HG02623 (cell line): ENCODE results near the gene TP53AIP1.

Experiments used
- ATAC-seq: cut with Tn5 transposase; IDR thresholded peaks from one replicate; pipeline ENCODE4 v1.9.1; 2021; ENCODE audit warnings: moderate library complexity; ENCODE audit not compliant: unreplicated experiment

Gene TP53AIP1, protein sequence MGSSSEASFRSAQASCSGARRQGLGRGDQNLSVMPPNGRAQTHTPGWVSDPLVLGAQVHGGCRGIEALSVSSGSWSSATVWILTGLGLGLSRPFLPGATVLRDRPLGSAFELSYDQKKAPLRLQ

DNA sequence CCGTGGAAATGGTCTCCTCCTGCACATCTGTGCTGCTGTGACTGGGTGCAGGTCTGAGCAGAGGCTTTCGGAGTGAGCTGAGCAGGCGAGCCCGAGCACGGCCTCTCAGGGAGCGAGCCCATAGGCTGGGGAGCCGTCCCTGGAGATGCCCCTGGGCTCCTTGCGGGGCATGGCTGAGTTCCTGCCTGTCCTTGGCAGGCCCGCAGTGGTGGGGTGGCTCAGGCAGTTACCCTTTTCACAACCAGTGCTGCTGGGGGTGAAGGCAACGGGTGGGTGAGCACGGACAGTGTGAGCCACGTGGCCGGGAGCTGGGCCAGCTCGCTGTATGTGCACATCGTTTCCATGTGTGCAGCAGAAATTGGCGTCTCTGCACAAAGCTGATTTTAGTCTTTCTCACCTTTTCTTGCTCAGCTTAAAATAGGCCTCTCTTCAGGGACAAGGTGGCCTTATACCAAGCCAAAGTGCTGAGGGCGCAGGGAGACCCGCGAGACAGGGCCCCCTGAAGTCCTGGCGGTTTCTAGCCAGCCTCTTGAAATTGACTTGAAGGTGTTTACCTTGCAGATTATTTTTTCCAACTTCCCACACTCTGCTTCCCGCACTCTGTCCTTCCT, at the start of gene TP53AIP1:
Gene TP53AIP1, minus strand, starts transcription at position 55 of the 611 bp plus-strand sequence. CDS start 5,053 bp downstream, outside the sequence.
- ATAC-seq: no peak

DNA sequence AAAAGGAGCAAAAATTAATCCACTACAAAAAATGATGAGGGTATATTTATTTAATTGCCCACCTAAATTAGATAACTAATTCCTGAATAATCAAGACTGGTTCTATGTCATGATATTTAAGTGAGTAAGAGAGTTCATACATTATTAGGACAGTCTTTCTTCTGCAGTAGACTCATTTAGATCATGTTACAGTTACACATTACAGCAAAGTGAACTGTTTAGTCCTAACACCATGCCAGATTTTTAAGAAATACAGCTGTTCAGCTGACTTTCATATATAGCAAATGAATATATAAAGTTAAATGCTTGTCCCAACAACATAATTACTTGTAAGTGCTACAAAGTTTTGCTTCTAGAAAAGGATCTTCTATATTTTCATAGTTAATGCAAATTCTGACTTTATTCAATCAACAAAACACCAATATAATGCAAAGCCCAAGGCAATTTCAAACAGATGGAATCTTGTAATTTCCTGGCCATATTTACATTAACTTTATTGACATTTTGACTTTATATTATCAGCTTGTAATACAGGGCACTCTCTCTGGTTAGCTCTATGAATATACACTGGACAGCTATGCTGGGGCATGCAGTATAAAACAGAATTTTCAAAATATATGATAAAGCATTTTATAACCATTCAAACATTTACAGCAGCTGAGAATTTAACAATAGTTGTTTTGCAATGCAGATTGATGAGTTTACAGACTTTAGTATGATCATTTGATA, 45.7 kb upstream of the TP53AIP1 start:
- ATAC-seq: no peak

DNA sequence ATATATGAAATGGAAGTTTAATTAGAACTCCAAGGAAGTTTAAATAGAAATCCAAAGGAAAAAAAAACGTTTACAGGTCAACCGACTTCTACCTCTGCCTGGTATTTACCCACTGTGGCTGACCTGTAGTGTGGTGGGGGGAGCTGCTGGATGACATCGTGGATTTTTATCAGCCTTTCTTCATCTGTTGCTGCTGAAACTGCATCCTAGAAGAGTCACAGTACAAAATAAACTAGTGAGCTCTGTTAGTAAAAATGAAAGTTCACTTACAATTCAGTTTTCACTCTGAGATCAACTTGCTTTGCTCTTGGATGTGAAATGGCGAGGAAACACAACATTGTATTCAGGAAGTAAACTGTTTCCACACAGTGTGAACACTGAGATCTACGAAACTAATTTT, 43.2 kb upstream of the TP53AIP1 start:
- ATAC-seq: no peak

DNA sequence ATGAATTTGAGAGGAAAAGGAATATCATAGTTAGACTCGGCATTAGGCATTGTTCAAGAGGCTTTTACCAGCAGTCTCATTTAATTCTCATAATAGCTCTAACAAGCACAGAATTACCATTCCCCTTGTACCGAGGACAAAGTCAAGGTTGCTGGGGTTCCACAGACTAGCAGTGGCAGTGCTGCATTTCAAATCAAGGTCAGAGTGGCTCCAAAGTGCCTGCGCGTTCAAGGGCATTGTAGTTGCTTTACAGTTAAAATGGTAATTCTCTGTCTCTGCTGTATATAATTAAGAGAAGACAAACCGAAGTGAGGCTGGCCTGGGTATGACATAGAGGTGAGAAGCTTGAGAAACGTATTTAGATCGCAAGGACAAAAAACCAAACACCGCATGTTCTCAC, 40.4 kb upstream of the TP53AIP1 start:
- no peak for ATAC-seq

DNA sequence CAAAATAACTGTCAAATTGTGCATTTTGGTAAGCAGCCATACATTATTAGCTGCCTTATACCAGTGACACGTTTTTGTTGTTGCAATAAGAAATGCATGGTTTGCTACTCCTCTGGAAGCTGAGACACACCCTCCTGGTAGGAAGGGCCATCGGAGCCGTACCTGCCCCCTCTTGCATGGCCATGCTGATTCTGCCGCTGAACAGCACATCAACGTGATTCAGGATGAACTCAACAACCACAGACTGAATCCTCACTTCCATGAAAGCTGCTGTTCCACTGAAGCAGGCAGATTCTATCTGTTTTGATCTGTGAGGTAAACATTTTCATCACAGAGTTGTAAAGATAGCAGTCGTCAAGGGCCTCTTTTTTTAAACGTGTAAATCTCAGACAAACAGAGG, 38.6 kb upstream of the TP53AIP1 start:
- no peak for ATAC-seq

DNA sequence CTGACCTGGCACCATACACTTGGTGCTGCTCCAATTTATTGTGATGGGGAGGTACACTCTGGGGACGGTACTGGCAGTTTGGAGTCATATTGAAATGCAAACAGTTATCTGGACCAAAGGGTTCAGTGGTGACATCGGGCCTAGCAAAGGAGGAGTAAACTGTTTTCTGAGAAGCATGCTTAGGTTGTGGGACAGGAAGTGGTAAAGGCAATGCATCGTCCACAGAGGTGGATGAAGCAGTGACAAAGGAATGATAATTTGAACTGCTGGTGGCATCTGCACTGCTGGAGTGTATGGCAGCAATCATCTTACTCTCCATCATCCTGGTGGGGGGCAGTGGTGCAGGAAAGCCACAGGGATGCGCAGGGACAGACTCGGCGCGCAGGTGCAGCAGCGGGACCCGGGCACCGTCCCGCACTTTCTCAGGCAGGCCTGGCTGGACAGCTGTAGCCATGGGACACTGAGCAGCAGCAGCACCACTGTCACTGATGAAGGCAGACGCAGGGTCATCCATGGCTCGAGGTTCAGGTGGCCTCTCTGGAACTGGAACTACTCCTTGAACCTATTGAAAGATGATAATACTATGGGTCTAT, 28.0 kb upstream of the TP53AIP1 start:
- no peak for ATAC-seq

DNA sequence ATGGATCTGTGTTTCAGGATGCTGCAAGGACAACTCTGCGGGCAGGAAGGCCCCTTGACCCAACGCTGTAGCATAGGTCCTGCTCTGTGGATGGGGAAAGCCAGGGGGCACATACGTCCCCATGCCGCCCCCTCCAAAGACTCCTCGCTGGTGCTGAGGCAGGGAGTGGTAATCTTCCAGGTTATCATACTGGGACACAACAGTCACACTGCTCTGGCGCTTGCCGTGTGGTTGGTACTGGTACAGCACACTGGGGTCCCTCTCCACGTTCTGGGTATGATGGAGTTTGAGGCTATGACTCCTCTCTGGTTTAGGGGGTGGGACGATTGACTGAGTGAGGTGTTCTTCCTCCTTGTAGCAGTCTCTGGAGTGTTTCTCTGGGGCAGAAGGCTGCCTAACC, 26.2 kb upstream of the TP53AIP1 start:
- ATAC-seq: no peak

DNA sequence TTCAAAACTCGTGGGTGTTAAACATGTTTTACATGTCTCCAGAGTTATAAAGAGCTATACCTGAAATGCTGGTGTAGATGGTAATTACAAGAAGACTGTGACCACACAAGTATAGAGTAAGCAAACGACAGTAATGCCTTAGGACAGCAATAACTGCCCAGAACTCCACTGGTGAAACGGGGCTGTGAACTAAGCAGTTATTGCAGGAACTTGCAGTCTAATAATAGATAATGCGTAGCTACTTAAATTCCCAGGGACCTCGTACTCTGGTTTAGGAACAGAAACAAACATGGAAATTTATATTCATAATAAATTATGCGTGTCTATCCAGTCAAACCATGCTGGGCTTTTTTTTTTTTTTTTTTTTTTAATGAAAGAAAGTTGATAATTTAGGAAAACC, 24.9 kb upstream of the TP53AIP1 start:
- no peak for ATAC-seq

DNA sequence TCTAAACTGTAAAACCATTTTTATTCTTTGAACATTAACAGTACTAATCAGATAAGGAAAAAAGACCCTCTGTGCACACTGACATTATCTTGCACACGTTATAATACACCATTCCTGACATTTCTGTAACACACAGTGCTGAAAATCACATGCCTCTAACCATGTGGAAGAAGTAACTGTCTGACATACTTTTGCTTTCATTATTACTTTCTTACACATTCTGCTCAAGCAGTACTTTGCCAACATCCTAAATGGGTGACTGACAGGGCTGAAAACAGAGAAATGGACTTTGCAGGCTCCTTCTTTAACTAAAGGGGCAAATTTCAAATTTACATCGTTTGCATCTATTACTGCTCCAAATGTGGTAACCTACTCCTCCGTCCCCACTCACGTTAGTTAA, 22.8 kb upstream of the TP53AIP1 start:
- ATAC-seq: peak; percentile 98

DNA sequence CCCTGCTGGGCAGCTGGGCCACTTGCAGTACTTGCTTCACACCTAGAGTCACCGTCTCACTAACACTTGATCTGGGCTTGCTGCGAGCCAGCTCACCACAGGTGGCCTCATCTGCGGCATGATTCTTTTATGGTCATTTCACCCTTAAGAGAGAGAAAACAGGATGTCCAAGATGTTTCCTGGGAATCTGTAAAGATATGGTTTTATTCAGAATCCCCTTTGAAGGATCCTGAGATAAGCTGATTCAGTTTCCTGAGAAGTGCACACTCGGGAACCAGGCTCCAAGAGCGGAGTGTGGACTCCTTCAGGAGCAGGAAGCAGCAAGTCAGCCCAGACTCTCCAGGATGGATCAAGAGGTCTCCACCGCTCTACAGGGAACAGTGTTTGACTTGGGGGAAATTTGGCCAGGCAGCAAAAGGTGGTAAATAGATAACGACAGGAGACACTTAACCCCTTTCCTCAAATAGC, 21.8 kb upstream of the TP53AIP1 start:
- no peak for ATAC-seq

DNA sequence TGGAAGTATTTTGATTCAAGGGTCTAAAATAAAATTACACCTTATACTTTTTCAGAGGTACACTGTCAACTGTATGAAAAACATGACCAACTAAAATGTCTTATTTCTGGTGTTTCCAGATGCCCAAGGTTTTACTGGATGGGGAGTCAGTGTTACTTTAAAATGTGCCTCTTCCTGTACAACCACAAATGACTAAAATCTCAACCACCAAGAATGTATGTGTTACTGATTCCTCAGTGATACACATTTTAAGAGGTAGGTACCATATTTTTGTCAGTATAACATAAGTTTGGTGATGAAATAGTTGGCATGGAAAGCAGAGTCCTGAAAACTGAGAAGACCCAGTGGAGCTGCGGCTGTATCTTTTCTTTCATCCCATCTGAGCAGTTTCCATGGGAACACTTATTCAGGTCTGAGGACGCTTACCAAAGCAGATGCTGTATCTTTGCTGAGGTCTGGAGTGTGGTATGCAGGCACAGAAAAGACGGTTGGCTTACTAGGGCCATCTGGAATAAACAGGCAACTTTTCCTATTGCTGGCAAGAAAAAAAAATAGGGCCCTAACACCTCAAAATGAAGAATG, 21.2 kb upstream of the TP53AIP1 start:
- ATAC-seq: no peak

DNA sequence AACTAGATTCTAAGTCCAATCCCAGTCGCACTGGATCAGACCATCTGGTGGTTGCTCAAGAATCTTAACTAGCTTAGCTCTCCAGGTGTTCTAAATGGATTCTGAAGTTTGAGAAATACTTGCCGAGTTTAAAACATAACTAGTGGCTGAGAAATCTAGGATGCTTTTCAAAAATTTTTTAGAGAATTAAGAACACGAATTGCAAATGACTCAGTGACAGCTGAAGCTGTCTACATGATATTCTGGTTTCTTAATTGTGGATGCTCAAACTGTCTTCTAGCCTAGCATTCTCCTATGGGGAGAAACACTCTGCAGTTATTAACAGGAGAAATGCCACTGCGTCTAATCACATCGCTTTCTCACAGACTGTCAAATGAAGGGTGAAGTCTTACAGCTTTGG, 20.2 kb upstream of the TP53AIP1 start:
- no peak for ATAC-seq

DNA sequence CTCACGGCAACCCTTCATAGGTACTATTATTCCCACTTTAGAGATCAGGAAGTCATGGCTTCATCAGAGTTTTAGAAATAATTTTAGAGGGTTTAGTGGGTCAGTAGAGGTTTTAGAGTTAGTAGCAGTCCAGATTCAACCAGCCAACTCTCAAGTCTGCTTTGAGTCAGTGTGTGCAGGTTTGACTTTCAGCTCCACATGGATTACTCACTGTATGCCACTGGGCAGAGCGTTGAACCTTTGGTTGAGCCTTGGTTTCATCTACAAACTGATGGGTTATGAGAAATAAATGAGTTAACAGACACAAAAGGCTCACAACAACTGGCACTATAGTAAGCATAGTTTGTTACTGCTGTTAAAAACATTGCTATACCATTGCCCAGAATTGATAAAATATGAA, 19.0 kb upstream of the TP53AIP1 start:
- ATAC-seq: no peak

DNA sequence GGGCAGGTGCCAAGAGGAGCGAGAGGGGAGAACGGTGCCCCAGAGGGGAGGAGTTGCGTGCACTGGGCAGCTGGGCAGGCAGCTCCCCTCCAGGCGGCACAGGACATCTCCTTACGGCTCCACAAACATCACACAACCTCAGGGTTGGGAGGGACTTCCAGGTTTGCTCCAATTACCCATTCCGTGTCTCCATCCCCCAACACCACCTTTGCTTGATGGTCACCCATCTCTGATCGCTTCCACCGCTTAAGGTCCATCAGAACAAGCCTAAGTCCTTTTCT, 14.5 kb upstream of the TP53AIP1 start:
- ATAC-seq: no peak

DNA sequence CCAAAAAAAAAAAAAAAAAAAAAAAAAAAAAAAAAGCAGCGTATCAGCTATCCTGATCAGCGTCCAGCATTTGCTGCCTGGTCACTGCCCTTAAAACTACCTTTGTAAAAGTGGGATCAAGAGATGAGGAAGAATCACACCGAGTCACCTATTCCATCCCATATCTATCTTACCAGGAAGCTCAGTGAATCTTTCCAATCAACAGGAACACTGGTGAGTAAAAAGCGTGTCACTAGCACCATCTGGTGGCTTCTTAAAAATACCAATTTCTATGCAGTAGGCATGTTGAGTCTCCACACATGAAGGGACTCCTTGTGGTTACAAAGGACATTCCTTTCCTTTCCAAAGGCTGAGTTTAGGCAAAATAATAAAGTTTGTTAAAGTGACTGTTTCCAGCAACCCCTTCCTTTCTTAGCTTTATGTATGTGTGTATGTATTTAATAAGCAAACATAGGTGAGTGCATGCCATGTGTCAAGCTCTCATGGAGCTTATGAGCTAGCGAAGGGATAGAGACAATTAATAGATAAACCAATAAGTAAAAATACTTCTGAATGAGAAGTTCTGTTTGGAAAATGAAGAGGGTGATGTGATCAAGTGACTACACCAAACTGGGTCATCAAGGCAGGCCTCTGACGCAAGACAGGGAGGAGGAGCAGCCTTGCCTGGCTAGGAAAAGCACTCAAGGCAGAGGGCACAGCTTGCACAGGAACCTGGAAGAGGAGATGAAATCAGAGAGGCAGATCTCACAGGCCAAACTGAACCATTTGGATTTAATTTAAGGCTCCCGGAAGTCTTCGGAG, 13.9 kb upstream of the TP53AIP1 start:
- peak; percentile 70 for ATAC-seq

DNA sequence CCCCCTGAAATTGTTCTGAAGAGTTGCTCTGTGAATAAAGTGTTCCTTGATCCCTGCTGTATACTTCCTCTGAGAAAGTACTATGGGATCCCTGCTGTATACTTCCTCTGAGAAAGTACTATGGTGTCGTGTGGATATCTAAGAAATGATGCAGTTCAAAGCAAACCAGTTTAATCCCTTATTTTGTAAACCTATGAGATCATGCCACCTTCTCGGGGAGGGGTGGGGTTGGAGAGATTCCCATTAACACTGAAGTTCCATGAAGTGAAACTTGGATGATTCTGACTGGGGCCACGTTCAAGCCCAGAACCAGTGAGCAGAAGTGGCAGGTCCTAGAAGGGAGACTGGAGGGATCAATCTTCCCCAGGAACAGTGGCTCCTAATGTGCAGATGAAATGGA, 13.0 kb upstream of the TP53AIP1 start:
- ATAC-seq: no peak

DNA sequence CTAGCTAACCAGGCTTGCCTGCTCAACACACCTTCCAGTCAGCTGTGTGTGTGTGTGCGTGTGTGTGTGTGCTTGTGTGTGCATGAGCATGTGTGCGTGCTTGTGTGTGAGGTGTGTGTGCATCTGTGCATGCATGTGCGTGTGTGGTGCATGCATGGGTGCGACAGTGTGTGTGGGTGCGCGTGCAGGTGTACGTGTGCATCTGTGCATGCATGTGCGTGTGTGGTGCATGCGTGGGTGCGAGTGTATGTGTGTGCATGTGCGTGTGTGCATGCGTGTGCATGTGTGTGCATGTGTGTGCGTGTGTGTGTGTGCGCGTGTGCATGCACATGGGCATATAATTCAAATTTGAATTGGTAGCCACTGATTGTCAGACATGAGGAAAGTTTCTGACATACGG, 10.5 kb upstream of the TP53AIP1 start:
- no peak for ATAC-seq

DNA sequence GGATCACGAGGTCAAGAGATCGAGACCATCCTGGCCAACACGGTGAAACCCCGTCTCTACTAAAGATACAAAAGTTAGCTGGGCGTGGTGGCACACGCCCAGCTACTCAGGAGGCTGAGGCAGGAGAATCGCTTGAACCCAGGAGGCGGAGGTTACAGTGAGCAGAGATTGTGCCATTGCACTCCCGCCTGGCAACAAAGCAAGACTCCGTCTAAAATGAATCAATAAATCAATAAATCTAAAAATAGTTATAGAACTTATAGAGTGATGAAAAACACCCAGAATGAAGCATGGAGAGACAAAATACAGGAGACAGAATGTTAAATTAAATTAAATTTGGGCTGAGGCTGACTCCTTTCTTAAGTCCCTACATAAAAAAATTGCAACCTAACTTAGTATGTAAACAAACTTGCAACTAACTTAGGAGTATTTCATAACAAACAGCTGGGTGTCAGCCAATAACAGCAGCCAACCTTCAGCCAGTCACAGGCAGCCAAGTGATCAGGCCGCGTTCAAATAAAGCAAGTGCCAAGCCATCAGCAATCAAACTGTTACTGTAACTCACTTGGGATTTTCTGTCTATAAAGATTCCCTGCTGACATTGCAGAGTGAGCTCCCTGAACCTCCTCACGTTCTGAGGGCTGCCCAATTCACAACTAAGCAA, 7.3 kb upstream of the TP53AIP1 start:
- no peak for ATAC-seq

DNA sequence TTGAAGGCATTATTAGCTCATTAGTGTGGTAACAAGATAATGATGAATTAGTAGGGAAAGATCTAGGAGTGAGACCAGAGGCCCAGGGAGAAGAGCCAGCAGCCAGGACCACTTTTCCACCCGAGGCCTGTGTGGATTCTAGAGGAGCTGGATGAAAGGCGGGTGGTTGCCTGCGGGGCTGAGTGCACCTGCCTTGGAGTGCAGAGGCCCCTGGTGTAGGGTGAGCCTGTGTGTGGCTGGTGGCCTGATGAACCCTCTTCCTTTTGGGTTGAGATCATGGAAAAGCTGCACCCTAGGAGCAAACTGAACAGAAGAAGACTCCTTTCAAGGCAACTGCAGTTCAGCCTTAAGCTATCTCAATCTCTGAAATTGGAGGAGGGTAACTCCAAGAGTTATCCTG, 5.9 kb upstream of the TP53AIP1 start:
- no peak for ATAC-seq

DNA sequence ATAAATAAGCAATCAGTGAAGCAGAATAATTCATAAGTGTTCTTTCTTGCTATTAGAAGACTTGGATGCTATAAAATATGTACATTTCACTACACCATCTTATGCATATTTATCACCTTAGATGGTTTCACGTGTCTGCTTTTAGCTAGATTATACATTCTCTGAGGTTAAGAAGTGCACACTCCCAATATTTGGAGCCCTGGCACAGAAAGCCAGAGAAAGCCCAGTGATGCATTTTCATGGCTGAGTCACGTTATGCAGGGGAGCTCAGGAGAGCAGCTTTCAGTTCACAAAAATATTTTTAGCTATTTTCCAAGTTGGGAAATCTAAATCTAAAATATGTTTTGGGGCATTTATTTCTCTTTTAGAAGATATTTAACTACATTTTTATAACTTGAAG, 5.1 kb upstream of the TP53AIP1 start:
- ATAC-seq: no peak

DNA sequence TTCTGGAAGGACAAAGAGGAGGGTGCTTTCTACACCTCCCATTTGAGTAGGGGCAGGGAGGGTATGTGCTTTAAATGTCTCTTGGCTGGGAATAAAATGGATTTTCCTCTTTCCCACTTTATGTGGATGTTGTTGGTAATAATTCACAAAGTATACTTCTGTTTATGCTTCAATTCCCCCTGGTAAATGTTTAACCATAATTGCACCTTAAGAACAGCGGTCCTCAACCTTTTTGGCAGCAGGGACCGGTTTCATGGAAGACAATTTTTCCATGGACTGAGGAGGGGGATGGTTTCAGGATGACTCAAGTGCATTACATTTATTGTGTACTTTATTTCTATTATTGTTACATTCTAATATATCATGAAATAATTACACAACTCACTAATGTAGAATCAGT, 4.0 kb upstream of the TP53AIP1 start:
- no peak for ATAC-seq
